ENCODE measurements around the gene TRIM40. TPM values are rescaled to one million over a fixed set of nuclear protein-coding genes. Genes with fewer than 3 reads are reported as not detected.

Gene TRIM40
- total RNA-seq, 1 experiment from 2014 or later, result not detected

GRCh38 chr6:30143780-30144179 lies 7.8 kb downstream of the TRIM40 start:
- Mint-ChIP-seq H3K27me3 (ENCODE audit: insufficient read depth, unreplicated experiment) (no peaks in the 10 kb centered on the region), H3K4me3 (ENCODE audit: unreplicated experiment) (no peak overlapping the region), H3K9me3 (ENCODE audit: unreplicated experiment) (no peaks in the 10 kb centered on the region), H3K36me3 (ENCODE audit: insufficient read depth, unreplicated experiment) (no peaks in the 10 kb centered on the region), H3K27ac (ENCODE audit: unreplicated experiment) (no peak overlapping the region), H3K4me1 (ENCODE audit: low read depth, unreplicated experiment) (peaks cover 12% of the 10 kb centered on the region)
- POLR2A ChIA-PET, result no interaction called here
- Histone ChIP-seq H3K4me3 (ENCODE audit: low read depth, low read length) (no peak overlapping the region), H3K9me3 (no peaks in the 10 kb centered on the region), H3K36me3 (ENCODE audit: control insufficient read depth, insufficient read depth, low read length) (no peaks in the 10 kb centered on the region), H3K27me3 (replicated peaks; ENCODE audit: control insufficient read depth, insufficient read depth, low read length) (no peaks in the 10 kb centered on the region), H3K4me1 (peaks cover 11% of the 10 kb centered on the region)
- intact Hi-C loops (cut with micrococcal nuclease; ENCODE audit: unreplicated experiment), result no loop called here
- no peak for DNase-seq
- CTCF ChIA-PET, result interaction anchor here (1.6 kb wide), 1 partner anchor 32 kb away, joined by 4 read pairs; no protein-coding TSS in a partner anchor
- no TSS peak for BruUV-seq (replicated peaks)
- TF ChIP-seq CTCF (IDR thresholded peaks at IDR 0.05; ENCODE audit: insufficient read depth in 1 of 2, low read depth in 1 of 2, low read length in 1 of 2, severe bottlenecking in 1 of 2, unreplicated experiment in 1 of 2), result no peak

- Histone ChIP-seq H3K9me3 (no peaks in the 10 kb centered on the region), H3K27me3 (replicated peaks; ENCODE audit: control insufficient read depth, insufficient read depth, low read length) (no peaks in the 10 kb centered on the region), H3K36me3 (ENCODE audit: control insufficient read depth, insufficient read depth, low read length) (no peaks in the 10 kb centered on the region), H3K4me3 (ENCODE audit: low read depth, low read length) (no peak overlapping the region), H3K4me1 (peaks cover 11% of the 10 kb centered on the region)
- no TSS peak for BruUV-seq (replicated peaks)
- TF ChIP-seq CTCF (IDR thresholded peaks at IDR 0.05; ENCODE audit: insufficient read depth in 1 of 2, low read depth in 1 of 2, low read length in 1 of 2, severe bottlenecking in 1 of 2, unreplicated experiment in 1 of 2), result no peak
- Mint-ChIP-seq H3K27ac (ENCODE audit: unreplicated experiment) (no peak overlapping the region), H3K27me3 (ENCODE audit: insufficient read depth, unreplicated experiment) (no peaks in the 10 kb centered on the region), H3K4me1 (ENCODE audit: low read depth, unreplicated experiment) (peaks cover 12% of the 10 kb centered on the region), H3K4me3 (ENCODE audit: unreplicated experiment) (no peak overlapping the region), H3K9me3 (ENCODE audit: unreplicated experiment) (no peaks in the 10 kb centered on the region), H3K36me3 (ENCODE audit: insufficient read depth, unreplicated experiment) (no peaks in the 10 kb centered on the region)
- intact Hi-C loops (cut with micrococcal nuclease; ENCODE audit: unreplicated experiment), result no loop called here
- ChIA-PET CTCF (interaction anchor here (1.6 kb wide), 1 partner anchor 31 kb away, joined by 4 read pairs; no protein-coding TSS in a partner anchor), POLR2A (no interaction called here)
- DNase-seq, result no peak
These were observed 8.9 kb downstream of the TRIM40 start for GRCh38 chr6:30144811-30145210.

- H3K9me3 Mint-ChIP-seq (ENCODE audit: unreplicated experiment), result no peaks in the 10 kb centered on the region
- no peak for DNase-seq
- H3K36me3 Mint-ChIP-seq (ENCODE audit: insufficient read depth, unreplicated experiment), result no peaks in the 10 kb centered on the region
- Histone ChIP-seq H3K9me3 (no peaks in the 10 kb centered on the region), H3K36me3 (ENCODE audit: control insufficient read depth, insufficient read depth, low read length) (no peaks in the 10 kb centered on the region), H3K4me1 (peaks cover 11% of the 10 kb centered on the region), H3K4me3 (ENCODE audit: low read depth, low read length) (no peak overlapping the region), H3K27me3 (replicated peaks; ENCODE audit: control insufficient read depth, insufficient read depth, low read length) (no peaks in the 10 kb centered on the region)
- no peak overlapping the region for H3K4me3 Mint-ChIP-seq (ENCODE audit: unreplicated experiment)
- no peak for TF ChIP-seq CTCF (IDR thresholded peaks at IDR 0.05; ENCODE audit: insufficient read depth in 1 of 2, low read depth in 1 of 2, low read length in 1 of 2, severe bottlenecking in 1 of 2, unreplicated experiment in 1 of 2)
- H3K27ac Mint-ChIP-seq (ENCODE audit: unreplicated experiment), result no peak overlapping the region
- H3K4me1 Mint-ChIP-seq (ENCODE audit: low read depth, unreplicated experiment), result peaks cover 12% of the 10 kb centered on the region
- CTCF ChIA-PET, result no interaction called here
- H3K27me3 Mint-ChIP-seq (ENCODE audit: insufficient read depth, unreplicated experiment), result no peaks in the 10 kb centered on the region
- intact Hi-C loops (cut with micrococcal nuclease; ENCODE audit: unreplicated experiment), result no loop called here
- BruUV-seq (replicated peaks), result no TSS peak
- POLR2A ChIA-PET, result interaction anchor here (0.7 kb wide), 1 partner anchor 120 kb away, joined by 3 read pairs; no protein-coding TSS in a partner anchor
These were observed 9.9 kb downstream of the TRIM40 start for GRCh38 chr6:30145818-30146217.

Measured in Caco-2 (cell line).